GM12873 (cell line): ENCODE results near the gene AOC2.

ENCODE experiments used
- CTCF ChIP-seq: IDR thresholded peaks from 2 replicates; pipeline ENCODE4 v1.5.1; 2012; ENCODE audit warnings: low read depth, mild to moderate bottlenecking, moderate library complexity, low read length, control low read depth; ENCODE audit not compliant: insufficient read depth; ENCODE audit errors: missing control alignments

Gene AOC2

DNA sequence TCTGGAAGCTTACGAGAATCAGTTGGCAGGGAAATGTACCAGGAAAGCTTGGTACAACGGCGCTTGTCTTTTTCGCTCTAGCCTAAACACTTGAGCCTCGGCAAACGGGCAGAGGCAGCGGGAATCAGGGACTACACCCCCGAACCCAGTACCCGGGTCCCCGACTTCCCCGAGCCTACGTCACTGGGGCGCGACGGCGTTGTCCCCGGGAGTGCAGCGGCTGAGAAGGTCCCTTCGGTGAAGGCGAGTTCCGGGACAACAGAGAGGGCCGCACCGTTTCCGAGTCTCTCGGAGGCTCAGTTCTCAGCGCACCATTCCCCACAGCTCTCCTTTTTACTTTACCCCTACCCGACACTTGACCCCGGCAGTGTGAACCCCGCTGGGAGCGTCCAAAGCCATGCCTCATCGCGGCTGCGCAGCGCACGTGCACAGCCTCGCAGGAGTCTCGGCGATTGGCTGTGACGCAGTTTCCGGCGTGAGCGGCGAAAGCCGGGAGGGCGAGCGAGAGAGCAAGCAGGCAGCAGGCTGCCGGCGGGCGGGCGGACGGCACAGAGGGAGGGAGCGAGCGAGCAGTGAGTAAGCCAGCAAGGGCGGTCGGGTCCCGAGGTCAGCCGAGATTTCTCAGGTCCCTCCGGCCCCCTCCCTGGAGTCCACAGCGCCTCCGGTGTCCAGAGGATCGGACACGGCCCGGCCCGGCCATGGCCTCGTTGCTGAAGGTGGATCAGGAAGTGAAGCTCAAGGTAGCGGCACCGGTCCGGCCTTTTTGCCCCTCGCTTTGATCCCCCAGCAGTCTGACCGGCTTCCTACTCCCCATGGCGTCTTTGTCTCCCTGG, 11.2 kb upstream of the AOC2 start, which contains the start of gene PSME3:
Gene PSME3 (plus strand): TSS at position 464 of the 833 bp plus-strand sequence. CDS start 235 bp downstream, at position 699.
- TF ChIP-seq CTCF: peak; percentile 13

DNA sequence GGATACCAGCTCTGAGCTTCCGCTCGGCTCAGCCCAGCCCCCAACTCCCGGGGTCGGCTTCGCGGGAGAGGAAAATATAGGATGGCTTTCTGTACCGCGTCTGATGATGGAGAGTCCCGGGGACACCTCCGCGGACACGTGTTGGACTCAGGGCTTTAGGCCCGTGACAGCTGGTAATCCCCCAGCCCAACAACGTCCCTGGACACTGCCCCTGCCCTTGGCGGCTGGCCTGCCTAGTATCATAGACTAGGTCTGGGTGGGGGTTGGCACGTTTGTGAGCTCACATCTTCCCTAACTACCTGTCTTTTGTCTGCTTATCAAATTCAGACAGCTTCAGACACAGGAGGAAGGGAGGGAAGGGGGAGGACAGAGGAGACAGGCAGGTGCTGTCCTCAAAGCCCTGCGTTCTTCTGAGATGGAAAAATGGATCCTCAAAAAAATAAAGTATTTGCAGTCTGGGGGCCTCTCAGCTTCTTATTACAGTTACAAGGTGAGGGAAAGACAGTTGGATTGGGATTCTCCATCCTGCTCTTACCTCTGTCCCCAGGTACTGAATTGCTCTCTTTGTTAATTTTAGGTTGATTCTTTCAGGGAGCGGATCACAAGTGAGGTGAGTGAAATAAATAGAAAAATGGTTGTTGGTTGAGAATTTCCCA, 10.5 kb upstream of the AOC2 start:
- TF ChIP-seq CTCF: no peak

- TF ChIP-seq CTCF: no peak
Measured at GRCh38 chr17:42835732-42836131, 8.6 kb upstream of the AOC2 start.

- TF ChIP-seq CTCF: no peak
Measured at GRCh38 chr17:42841975-42842685, 2.2 kb upstream of the AOC2 start.

GRCh38 chr17:42843358-42843934, 934 bp upstream of the AOC2 start:
- peak; percentile 86 for TF ChIP-seq CTCF

GRCh38 chr17:42844761-42845555, 578 bp downstream of the AOC2 start:
- no peak for TF ChIP-seq CTCF

DNA sequence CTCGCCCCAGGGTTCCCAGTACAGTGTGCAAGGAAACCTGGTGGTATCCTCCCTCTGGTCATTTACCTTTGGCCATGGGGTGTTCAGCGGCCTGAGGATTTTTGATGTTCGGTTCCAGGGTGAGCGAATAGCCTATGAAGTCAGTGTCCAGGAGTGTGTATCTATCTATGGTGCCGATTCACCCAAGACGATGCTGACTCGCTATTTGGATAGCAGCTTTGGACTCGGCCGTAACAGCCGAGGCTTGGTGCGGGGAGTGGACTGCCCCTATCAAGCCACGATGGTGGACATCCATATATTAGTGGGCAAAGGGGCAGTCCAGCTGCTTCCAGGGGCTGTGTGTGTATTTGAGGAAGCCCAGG, 1.2 kb downstream of the AOC2 start:
- TF ChIP-seq CTCF: no peak
